SK-N-MC (cell line): Measurements from ENCODE around the gene SMURF1.

Source experiments
- EZH2 ChIP-seq: fragments of 200-600 bp; sonication (generic); IDR thresholded peaks from one replicate; pipeline ENCODE4 v1.6.1; 2017; ENCODE audit warnings: antibody characterized with exemption
- POLR2AphosphoS5 ChIP-seq: IDR thresholded peaks from 2 replicates; pipeline ENCODE4 v1.6.1; 2012; ENCODE audit warnings: mild to moderate bottlenecking, low read depth, low read length, borderline replicate concordance

GRCh38 chr7:99127636-99128035 is 16.3 kb downstream of the SMURF1 start:
- TF ChIP-seq POLR2AphosphoS5 (no peak), EZH2 (no peak)
